Islet precursor cell (in vitro differentiated cells): Measurements from ENCODE around the gene PDGFC.
A peak's percentile ranks its signal among the peaks of the same experiment; 100 is the strongest.

ENCODE experiments used
- DNase-seq: peaks from one replicate; pipeline ENCODE4 v3.0.0-alpha.2; 2018

PDGFC gene

GRCh38 chr4:156824451-156825060 lies 147.0 kb downstream of the PDGFC start:
- no peak for DNase-seq

- DNase-seq, result no peak
Observed at GRCh38 chr4:156820931-156821330, 150.7 kb downstream of the PDGFC start.

- DNase-seq, result no peak
Observed at GRCh38 chr4:156816360-156816755, 155.2 kb downstream of the PDGFC start.

- DNase-seq, result no peak
Observed at GRCh38 chr4:156815717-156816359, 155.8 kb downstream of the PDGFC start.

- DNase-seq, result no peak
Observed at GRCh38 chr4:156811963-156812362, 159.6 kb downstream of the PDGFC start.

- DNase-seq, result no peak
Observed at GRCh38 chr4:156811286-156811685, 160.3 kb downstream of the PDGFC start.

GRCh38 chr4:156805696-156806095 lies 165.9 kb downstream of the PDGFC start:
- no peak for DNase-seq

- DNase-seq, result no peak
Observed at GRCh38 chr4:156803056-156803455, 168.5 kb downstream of the PDGFC start.

- no peak for DNase-seq
Observed at GRCh38 chr4:156800463-156800862, 171.1 kb downstream of the PDGFC start.

GRCh38 chr4:156799121-156799589 lies 172.4 kb downstream of the PDGFC start:
- DNase-seq, result peak; percentile 80

GRCh38 chr4:156798438-156798837 lies 173.2 kb downstream of the PDGFC start:
- DNase-seq, result no peak

- no peak for DNase-seq
Observed at GRCh38 chr4:156797206-156797605, 174.4 kb downstream of the PDGFC start.

GRCh38 chr4:156795727-156796126 lies 175.9 kb downstream of the PDGFC start:
- no peak for DNase-seq

- no peak for DNase-seq
Observed at GRCh38 chr4:156794863-156795262, 176.7 kb downstream of the PDGFC start.

GRCh38 chr4:156792462-156793085 lies 179.0 kb downstream of the PDGFC start:
- DNase-seq, result no peak

- peak; percentile 76 for DNase-seq
Observed at GRCh38 chr4:156790866-156791265, 180.7 kb downstream of the PDGFC start.

- no peak for DNase-seq
Observed at GRCh38 chr4:156788782-156789181, 182.8 kb downstream of the PDGFC start.

GRCh38 chr4:156786713-156787112 lies 184.9 kb downstream of the PDGFC start:
- no peak for DNase-seq

- no peak for DNase-seq
Observed at GRCh38 chr4:156784970-156785369, 186.6 kb downstream of the PDGFC start.

- no peak for DNase-seq
Observed at GRCh38 chr4:156783966-156784365, 187.6 kb downstream of the PDGFC start.

- no peak for DNase-seq
Observed at GRCh38 chr4:156782491-156782890, 189.1 kb downstream of the PDGFC start.

- no peak for DNase-seq
Observed at GRCh38 chr4:156781852-156782251, 189.7 kb downstream of the PDGFC start.

- peak; percentile 64 for DNase-seq
Observed at GRCh38 chr4:156779774-156780173, 191.8 kb downstream of the PDGFC start.

- DNase-seq, result no peak
Observed at GRCh38 chr4:156779042-156779441, 192.6 kb downstream of the PDGFC start.
